CD4-positive, alpha-beta T cell (primary cell): ENCODE data around the gene CISH. TPM values are rescaled to one million over a fixed set of nuclear protein-coding genes. Genes with fewer than 3 reads are reported as not detected.

Experiments used
- ATAC-seq: fragments of 200-7000 bp; cut with Tn5 transposase; one replicate; pipeline ENCODE4 v1.10.0; 2022; ENCODE audit warnings: mild to moderate bottlenecking; ENCODE audit not compliant: poor library complexity
- CTCF ChIA-PET: fragments of 350-600 bp; sonication (Branson Sonifier 250); formaldehyde crosslinking; loops from one replicate; lab custom pipeline; 2021; ENCODE audit warnings: antibody characterized with exemption, inconsistent platforms; lab: Charles Lee
- POLR2A ChIA-PET: fragments of 350-600 bp; sonication (Branson Sonifier 250); formaldehyde crosslinking; loops from one replicate; lab custom pipeline; 2021; ENCODE audit warnings: antibody characterized with exemption, inconsistent platforms; lab: Charles Lee
- DNase-seq, 14 experiments: peaks; one replicate each; pipeline ENCODE4 v3.0.0-alpha.2; 2013 to 2020; ENCODE audit warnings: mixed read lengths in 2 of 14
- H3K27ac ChIP-seq, 2 donors: one replicate each; pipeline versions ENCODE4 v1.5.1 to v1.7.0; 2013; ENCODE audit warnings: low read length in 2 of 2, low read depth in 1 of 2, mild to moderate bottlenecking in 1 of 2
- H3K27me3 ChIP-seq, 2 experiments: 1 replicate in 1 of 2; 2 replicates in 1 of 2; pipeline versions ENCODE4 v1.6.1 to v1.7.0; 2013; ENCODE audit warnings: low read length in 2 of 2, control low read depth in 1 of 2, mild to moderate bottlenecking in 1 of 2, moderate library complexity in 1 of 2; ENCODE audit not compliant: insufficient read depth in 2 of 2, control insufficient read depth in 1 of 2
- H3K36me3 ChIP-seq: one replicate; pipeline ENCODE4 v1.6.1; 2013; ENCODE audit warnings: low read length, control low read depth; ENCODE audit not compliant: insufficient read depth
- H3K4me1 ChIP-seq: one replicate; pipeline ENCODE4 v1.6.1; 2013; ENCODE audit warnings: low read length, control low read depth; ENCODE audit not compliant: insufficient read depth
- H3K4me3 ChIP-seq: one replicate; pipeline ENCODE4 v1.5.1; 2013; ENCODE audit warnings: mild to moderate bottlenecking, low read length, moderate library complexity
- H3K9me3 ChIP-seq, 2 experiments: 1 replicate in 1 of 2; 2 replicates in 1 of 2; pipeline versions ENCODE4 v1.6.1 to v1.7.0; 2013; ENCODE audit warnings: low read length in 2 of 2, mild to moderate bottlenecking in 2 of 2, control low read depth in 1 of 2, moderate library complexity in 1 of 2; ENCODE audit not compliant: control insufficient read depth in 1 of 2, insufficient read depth in 1 of 2
- H3K27ac Mint-ChIP-seq: one replicate; pipeline ENCODE4 v1.8.0; 2020; ENCODE audit warnings: mixed read lengths
- H3K27me3 Mint-ChIP-seq: one replicate; pipeline ENCODE4 v1.8.0; 2021; ENCODE audit warnings: mixed read lengths
- H3K36me3 Mint-ChIP-seq: one replicate; pipeline ENCODE4 v1.8.0; 2021; ENCODE audit warnings: low read depth, mixed read lengths
- H3K4me1 Mint-ChIP-seq: one replicate; pipeline ENCODE4 v1.8.0; 2021; ENCODE audit warnings: low read depth, mixed read lengths
- H3K4me3 Mint-ChIP-seq: one replicate; pipeline ENCODE4 v1.8.0; 2020; ENCODE audit warnings: mild to moderate bottlenecking, mixed read lengths
- H3K9me3 Mint-ChIP-seq: one replicate; pipeline ENCODE4 v1.8.0; 2020; ENCODE audit warnings: mixed read lengths
- CTCF ChIP-seq: fragments of 200-600 bp; IDR thresholded peaks from one replicate; pipeline ENCODE4 v1.8.0; 2022; ENCODE audit warnings: antibody characterized with exemption, mild to moderate bottlenecking
- intact Hi-C, 2 experiments: fragments of 100-400 bp; cut with DNase I in 1 of 2; cut with micrococcal nuclease in 1 of 2; formaldehyde crosslinking; loops; one replicate each; pipeline versions ENCODE4 v1.15.1 to v1.9.0; 2023 to 2025; cut with DNase I, micrococcal nuclease
- total RNA-seq, 174 experiments: library from RNA in 2 of 174; stranded (reverse) in 2 of 174; gene quantifications; one replicate each; pipeline ENCODE4 v1.2.3 and lab custom pipeline; 2021 to 2026

The CISH gene
- total RNA-seq, 2 experiments from 2014 or later, result 3.5 to 3.7 TPM

GRCh38 chr3:50582083-50582482 lies 29.5 kb downstream of the CISH start:
- H3K27me3 Mint-ChIP-seq, result no peaks in the 10 kb centered on the region
- intact Hi-C loops, result no loop called here

GRCh38 chr3:50581459-50581842 lies 30.1 kb downstream of the CISH start:
- Histone ChIP-seq H3K27me3 (no peaks in the 10 kb centered on the region), H3K9me3 (no peaks in the 10 kb centered on the region), H3K27ac (no peak overlapping the region), H3K36me3 (peaks cover 35% of the 10 kb centered on the region), H3K4me1 (peaks cover 79% of the 10 kb centered on the region), H3K4me3 (no peak overlapping the region)
- Mint-ChIP-seq H3K27me3 (no peaks in the 10 kb centered on the region), H3K4me1 (no peaks in the 10 kb centered on the region), H3K27ac (no peak overlapping the region), H3K9me3 (no peaks in the 10 kb centered on the region), H3K4me3 (no peak overlapping the region), H3K36me3 (peaks cover 58% of the 10 kb centered on the region)
- DNase-seq (no peak), ATAC-seq (no peak)
- POLR2A ChIA-PET, result interaction anchor here (0.7 kb wide), 1 partner anchor 10 kb away, joined by 3 read pairs; no protein-coding TSS in a partner anchor
- CTCF ChIA-PET, result interaction anchor here (0.8 to 1.6 kb wide), 4 partner anchors 9 to 29 kb away, joined by 3 to 5 read pairs (median 4); partner anchors contain the start of gene CISH
- TF ChIP-seq CTCF, result no peak
- intact Hi-C loops, result no loop called here

More at GRCh38 chr3:50582083-50582482, 29.5 kb downstream of the CISH start:
- H3K36me3 Mint-ChIP-seq, result peaks cover 58% of the 10 kb centered on the region
- H3K36me3 ChIP-seq, result peaks cover 34% of the 10 kb centered on the region
- no peak overlapping the region for H3K27ac ChIP-seq
- no peak overlapping the region for H3K27ac Mint-ChIP-seq
- POLR2A ChIA-PET, result interaction anchor here (0.7 to 1.6 kb wide), 2 partner anchors 9 to 30 kb away, joined by 3 to 5 read pairs; partner anchors contain the start of gene CISH
- H3K9me3 ChIP-seq, result no peaks in the 10 kb centered on the region
- no peaks in the 10 kb centered on the region for H3K9me3 Mint-ChIP-seq
- H3K4me1 Mint-ChIP-seq, result peaks cover 2% of the 10 kb centered on the region
- no peaks in the 10 kb centered on the region for H3K27me3 ChIP-seq
- no peak overlapping the region for H3K4me3 ChIP-seq
- CTCF ChIA-PET, result interaction anchor here (1.6 kb wide), 1 partner anchor 9 kb away, joined by 5 read pairs; no protein-coding TSS in a partner anchor
- no peak for TF ChIP-seq CTCF
- no peak for DNase-seq
- no peak overlapping the region for H3K4me3 Mint-ChIP-seq
- no peak for ATAC-seq
- peaks cover 79% of the 10 kb centered on the region for H3K4me1 ChIP-seq

- CTCF ChIA-PET, result interaction anchor here (0.8 to 1.2 kb wide), 3 partner anchors 10 to 30 kb away, joined by 3 to 4 read pairs (median 3); partner anchors contain the start of gene CISH
- ATAC-seq (peak; percentile 48), DNase-seq (peak in 4 of 14 experiments; percentile 19 to 47 (median 40))
- no peak for TF ChIP-seq CTCF
- Histone ChIP-seq H3K27ac (no peak overlapping the region), H3K4me3 (no peak overlapping the region), H3K27me3 (no peaks in the 10 kb centered on the region), H3K36me3 (peaks cover 35% of the 10 kb centered on the region), H3K9me3 (no peaks in the 10 kb centered on the region), H3K4me1 (peaks cover 79% of the 10 kb centered on the region)
- H3K36me3 Mint-ChIP-seq, result peaks cover 58% of the 10 kb centered on the region
- no peaks in the 10 kb centered on the region for H3K9me3 Mint-ChIP-seq
- POLR2A ChIA-PET, result no interaction called here
- H3K4me3 Mint-ChIP-seq, result no peak overlapping the region
- H3K4me1 Mint-ChIP-seq, result no peaks in the 10 kb centered on the region
- H3K27me3 Mint-ChIP-seq, result no peaks in the 10 kb centered on the region
- H3K27ac Mint-ChIP-seq, result no peak overlapping the region
- intact Hi-C loops, result no loop called here
These were observed 30.7 kb downstream of the CISH start for GRCh38 chr3:50580683-50581458.
